GM12872 (cell line): ENCODE results near the gene RBM24.

Experiments
- TF ChIP-seq, protein P1 (sequence below): IDR thresholded peaks from 3 replicates; pipeline ENCODE4 v1.5.1; 2011; ENCODE audit warnings: low read depth, mild to moderate bottlenecking, low read length, moderate library complexity; ENCODE audit not compliant: insufficient read depth

The RBM24 gene

DNA sequence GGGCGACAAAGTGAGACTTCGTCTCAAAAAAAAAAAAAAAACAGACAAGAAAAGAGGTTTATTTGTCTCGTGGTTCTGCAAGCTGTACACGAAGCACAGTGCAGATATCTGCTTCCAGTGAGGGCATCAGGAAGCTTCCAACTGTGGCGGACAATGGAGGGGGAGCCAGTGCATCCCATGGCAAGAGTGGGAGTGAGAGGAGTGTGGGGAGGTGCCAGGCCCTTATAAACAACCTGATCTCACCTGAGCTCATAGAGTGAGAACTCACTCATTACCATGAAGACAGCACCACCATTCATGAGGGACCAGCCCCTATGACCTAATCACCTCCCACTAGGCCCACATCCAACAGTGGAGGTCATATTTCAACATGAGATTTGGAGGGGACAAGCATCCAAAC lies 19.5 kb downstream of the RBM24 start:
- TF ChIP-seq, protein P1, sequence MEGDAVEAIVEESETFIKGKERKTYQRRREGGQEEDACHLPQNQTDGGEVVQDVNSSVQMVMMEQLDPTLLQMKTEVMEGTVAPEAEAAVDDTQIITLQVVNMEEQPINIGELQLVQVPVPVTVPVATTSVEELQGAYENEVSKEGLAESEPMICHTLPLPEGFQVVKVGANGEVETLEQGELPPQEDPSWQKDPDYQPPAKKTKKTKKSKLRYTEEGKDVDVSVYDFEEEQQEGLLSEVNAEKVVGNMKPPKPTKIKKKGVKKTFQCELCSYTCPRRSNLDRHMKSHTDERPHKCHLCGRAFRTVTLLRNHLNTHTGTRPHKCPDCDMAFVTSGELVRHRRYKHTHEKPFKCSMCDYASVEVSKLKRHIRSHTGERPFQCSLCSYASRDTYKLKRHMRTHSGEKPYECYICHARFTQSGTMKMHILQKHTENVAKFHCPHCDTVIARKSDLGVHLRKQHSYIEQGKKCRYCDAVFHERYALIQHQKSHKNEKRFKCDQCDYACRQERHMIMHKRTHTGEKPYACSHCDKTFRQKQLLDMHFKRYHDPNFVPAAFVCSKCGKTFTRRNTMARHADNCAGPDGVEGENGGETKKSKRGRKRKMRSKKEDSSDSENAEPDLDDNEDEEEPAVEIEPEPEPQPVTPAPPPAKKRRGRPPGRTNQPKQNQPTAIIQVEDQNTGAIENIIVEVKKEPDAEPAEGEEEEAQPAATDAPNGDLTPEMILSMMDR: no peak

DNA sequence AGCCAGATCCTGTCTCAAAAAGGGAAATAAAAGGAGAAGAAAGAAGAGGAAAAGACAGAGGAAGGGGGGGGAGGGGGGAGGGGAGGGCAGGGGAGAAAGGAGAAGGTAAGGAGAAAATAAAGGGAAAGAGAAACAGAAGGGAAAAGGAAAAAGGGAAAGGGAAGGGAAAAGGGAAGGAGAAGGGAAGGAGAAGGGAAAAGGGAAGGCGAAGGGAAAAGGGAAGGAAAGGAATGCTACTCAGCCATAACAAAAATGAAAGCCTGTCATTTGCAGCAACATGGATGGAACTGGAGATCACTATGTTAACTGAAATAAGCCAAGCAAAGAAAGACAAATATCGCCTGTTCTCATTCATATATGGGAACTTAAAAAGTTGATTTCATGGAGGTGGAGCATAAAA lies 22.3 kb downstream of the RBM24 start:
- TF ChIP-seq, protein P1: no peak

DNA sequence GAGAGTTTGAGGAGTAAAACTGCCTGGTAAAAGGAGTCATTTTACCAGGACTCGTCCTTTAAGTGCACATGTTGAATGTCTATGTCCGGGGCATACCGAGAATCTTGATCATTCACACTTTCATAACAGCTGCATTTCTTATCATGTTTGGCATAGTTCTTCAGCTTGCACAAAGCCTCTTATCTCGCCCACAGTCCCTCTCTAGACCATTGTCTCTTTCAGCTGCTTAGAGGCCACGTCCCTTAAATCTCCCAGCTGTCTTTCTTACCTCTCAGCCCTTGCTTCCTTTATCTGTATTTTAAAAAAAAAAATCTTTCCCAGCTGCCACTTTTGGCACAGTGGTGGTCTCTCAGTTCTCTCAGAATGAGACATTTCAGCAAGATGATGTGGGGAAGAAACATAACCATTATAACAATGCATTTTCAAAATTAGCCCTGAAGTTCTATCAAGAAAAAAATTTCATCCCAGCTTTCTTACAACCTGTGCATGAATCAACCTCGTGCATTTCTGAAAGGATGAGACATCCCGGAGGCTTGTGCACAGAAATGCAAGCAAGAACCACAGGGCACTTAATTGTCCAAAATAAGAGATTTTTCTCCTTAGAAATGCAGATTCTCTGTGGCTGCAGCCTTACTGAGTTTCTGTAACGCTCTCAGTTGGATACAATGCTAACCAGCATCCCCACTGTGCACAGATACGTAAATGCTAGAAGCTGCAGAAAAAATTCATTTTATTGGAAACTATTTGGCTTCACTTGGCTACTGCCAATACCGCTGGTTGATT lies 24.2 kb downstream of the RBM24 start:
- TF ChIP-seq, protein P1: no peak

DNA sequence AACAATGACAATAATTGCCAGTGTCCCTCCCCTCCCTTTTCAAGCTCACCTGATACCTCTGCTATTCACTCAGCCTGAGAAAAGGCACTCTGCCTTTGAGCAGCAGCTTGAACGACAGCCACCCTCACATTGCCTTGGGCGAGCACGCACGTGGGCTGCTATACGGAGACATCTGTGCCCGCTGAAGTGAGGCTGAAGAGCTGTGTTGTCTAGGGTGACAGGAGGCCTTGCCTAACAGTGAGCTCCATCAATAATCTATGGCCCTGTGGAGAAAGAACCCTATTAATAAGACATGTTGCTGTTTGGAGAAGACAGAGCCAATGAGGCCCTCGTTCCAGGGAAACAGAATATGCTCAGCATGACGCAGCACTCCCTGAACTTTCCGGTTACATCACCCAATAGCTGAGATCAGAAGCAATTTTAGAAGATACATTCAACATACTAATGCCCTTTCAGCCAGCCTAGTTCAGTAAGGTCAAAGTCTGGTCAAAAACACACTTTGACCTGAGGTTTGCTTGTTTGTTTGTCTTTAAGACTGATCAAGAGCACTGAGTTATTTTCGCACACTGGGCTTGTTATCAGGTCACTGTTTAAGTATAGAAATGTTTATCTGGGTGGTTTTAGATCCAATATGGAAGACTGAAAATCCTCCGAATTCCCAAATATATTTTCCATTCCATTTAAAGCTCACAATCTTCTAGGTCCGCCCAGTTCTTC lies 30.6 kb downstream of the RBM24 start:
- TF ChIP-seq, protein P1: no peak

DNA sequence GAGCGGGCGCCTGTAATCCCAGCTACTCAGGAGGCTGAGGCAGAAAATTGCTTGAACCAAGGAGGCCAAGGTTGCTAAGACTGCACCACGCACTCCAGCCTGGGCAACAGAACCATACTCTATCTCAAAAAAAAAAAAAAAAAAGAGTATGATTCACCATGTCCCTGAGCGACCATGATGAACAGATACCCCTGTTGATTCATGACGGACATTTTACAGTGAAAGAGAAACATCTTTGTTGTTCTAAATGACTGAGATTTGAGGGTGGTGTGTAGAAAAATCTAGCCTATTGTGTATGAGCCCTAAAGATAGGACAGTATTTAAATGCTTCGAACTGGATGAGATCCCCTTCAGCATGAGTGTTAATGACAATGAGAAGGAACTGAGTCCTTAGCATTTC lies 32.8 kb downstream of the RBM24 start:
- TF ChIP-seq, protein P1: no peak

DNA sequence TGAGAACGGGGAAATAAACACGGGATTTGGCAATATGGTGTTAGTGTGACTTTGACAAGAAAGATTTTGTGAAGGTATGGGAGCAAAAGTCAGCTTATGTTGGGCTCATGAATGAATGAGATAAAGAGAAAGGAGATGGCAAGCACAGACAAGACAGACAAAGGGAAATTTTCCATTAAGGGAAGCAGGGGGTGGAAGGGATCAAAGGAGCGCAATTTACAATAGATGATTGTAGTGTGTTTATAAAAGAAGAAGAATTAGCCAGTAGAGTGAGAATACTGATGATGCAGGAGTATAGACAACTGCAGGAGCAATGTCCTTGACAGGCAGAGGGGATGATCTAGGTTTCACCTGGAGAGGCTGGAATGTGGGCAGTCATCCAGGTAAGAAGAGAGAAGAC lies 34.1 kb downstream of the RBM24 start:
- TF ChIP-seq, protein P1: no peak

DNA sequence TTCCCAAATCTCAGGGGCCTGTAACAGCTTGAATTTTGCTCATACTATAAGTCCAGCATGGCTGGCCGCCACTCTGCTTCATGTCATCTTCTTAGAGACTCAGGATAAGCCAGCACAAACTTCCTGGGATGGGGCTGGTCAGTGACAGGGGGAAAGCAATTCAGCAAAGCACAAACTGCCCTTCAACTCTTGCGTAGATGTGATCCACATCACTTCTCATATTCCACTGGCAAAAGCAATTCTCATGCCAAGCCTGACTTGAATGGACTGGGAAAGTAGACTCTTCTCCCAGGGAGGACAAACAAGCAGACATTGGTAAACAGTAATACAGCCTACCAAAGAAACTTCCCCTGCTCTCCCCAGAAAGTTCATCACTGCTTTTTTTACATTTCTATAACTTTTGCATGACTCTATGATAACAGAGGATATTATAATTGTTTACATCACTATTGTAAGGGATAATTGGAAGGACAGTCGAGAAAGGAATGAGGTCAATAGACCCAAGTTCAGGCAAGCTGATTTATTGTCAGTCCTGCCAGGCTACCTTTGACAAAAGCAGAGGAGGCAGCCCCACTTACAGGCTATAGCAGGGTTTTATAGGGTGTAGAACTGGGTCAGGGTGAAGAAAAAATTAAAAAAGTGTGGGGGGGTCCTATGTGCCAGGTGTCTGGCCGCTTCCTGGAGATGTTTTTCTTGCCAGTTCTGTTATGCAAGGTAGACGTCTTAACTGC lies 37.4 kb downstream of the RBM24 start:
- TF ChIP-seq, protein P1: no peak
